Natural killer cell (primary cell): ENCODE measurements around the gene LRRC71. TPM values are rescaled to one million over a fixed set of nuclear protein-coding genes. Genes with fewer than 3 reads are reported as not detected.

Experiments used
- ATAC-seq, 3 donors: fragments of 150-1000 bp in 2 of 3; fragments of 200-7000 bp in 1 of 3; cut with Tn5 transposase; 1 replicate in 1 of 3; 2 replicates in 2 of 3; pipeline ENCODE4 v1.10.0; 2021; ENCODE audit warnings: mild to moderate bottlenecking in 2 of 3, moderate library complexity in 2 of 3
- DNase-seq, 2 donors: peaks; one replicate each; pipeline versions ENCODE4 v3.0.0 to v3.0.0-alpha.2; 2013 to 2021; ENCODE audit warnings: mixed read lengths in 1 of 2
- H3K27ac ChIP-seq: one replicate; pipeline ENCODE4 v1.5.1; 2013; ENCODE audit warnings: mild to moderate bottlenecking, low read length
- H3K27me3 ChIP-seq: one replicate; pipeline ENCODE4 v1.6.1; 2013; ENCODE audit warnings: low read length; ENCODE audit not compliant: control insufficient read depth, insufficient read depth
- H3K36me3 ChIP-seq: one replicate; pipeline ENCODE4 v1.6.1; 2013; ENCODE audit warnings: low read length; ENCODE audit not compliant: control insufficient read depth, insufficient read depth
- H3K4me1 ChIP-seq: one replicate; pipeline ENCODE4 v1.6.1; 2013; ENCODE audit warnings: low read length; ENCODE audit not compliant: control insufficient read depth, insufficient read depth
- H3K4me3 ChIP-seq: one replicate; pipeline ENCODE4 v1.5.1; 2013; ENCODE audit warnings: low read length
- H3K9me3 ChIP-seq: one replicate; pipeline ENCODE4 v1.6.1; 2013; ENCODE audit warnings: low read length; ENCODE audit not compliant: control insufficient read depth, insufficient read depth
- H3K27ac Mint-ChIP-seq, 2 donors: one replicate each; pipeline ENCODE4 v1.8.0; 2022; ENCODE audit warnings: mild to moderate bottlenecking in 2 of 2, mixed read lengths in 2 of 2, moderate library complexity in 1 of 2
- H3K27me3 Mint-ChIP-seq, 2 donors: one replicate each; pipeline ENCODE4 v1.8.0; 2022; ENCODE audit warnings: low read depth in 2 of 2, mixed read lengths in 2 of 2
- H3K36me3 Mint-ChIP-seq: one replicate; pipeline ENCODE4 v1.8.0; 2022; ENCODE audit warnings: mixed read lengths
- H3K4me1 Mint-ChIP-seq, 2 donors: one replicate each; pipeline ENCODE4 v1.8.0; 2022; ENCODE audit warnings: mixed read lengths in 2 of 2
- H3K4me3 Mint-ChIP-seq: one replicate; pipeline ENCODE4 v1.8.0; 2022; ENCODE audit warnings: mild to moderate bottlenecking, moderate library complexity, mixed read lengths
- H3K9me3 Mint-ChIP-seq, 2 donors: one replicate each; pipeline ENCODE4 v1.8.0; 2022; ENCODE audit warnings: mixed read lengths in 2 of 2
- CTCF ChIP-seq: fragments of 200-600 bp; IDR thresholded peaks from one replicate; pipeline ENCODE4 v1.8.0; 2022; ENCODE audit warnings: antibody characterized with exemption
- WGBS: methylation state at CpG from one replicate; pipeline ENCODE4 v1.1.7; 2013; ENCODE audit warnings: missing lambda C conversion rate; ENCODE audit not compliant: insufficient coverage; 5-methylcytosine and 5-hydroxymethylcytosine counted together
- intact Hi-C: fragments of 100-400 bp; cut with micrococcal nuclease; formaldehyde crosslinking; loops from one replicate; pipeline ENCODE4 v1.14.2; 2022
- total RNA-seq, 4 donors: library from RNA; stranded (reverse); fragments of 120-200 nt in 1 of 4; gene quantifications; one replicate each; pipeline versions ENCODE4 v1.2.3 to v1.2.4, GENCODE V29; 2013 to 2022

LRRC71 gene
- total RNA-seq, 3 donors from 2014 or later (not counting 1 experiment from before 2014, with no cell fraction given), result not detected

- H3K9me3 Mint-ChIP-seq, result no peaks in the 10 kb centered on the region
- Histone ChIP-seq H3K4me3 (no peak overlapping the region), H3K27ac (no peak overlapping the region), H3K36me3 (no peaks in the 10 kb centered on the region), H3K27me3 (peaks cover 29% of the 10 kb centered on the region), H3K4me1 (peaks cover 20% of the 10 kb centered on the region), H3K9me3 (no peaks in the 10 kb centered on the region)
- H3K36me3 Mint-ChIP-seq, result no peaks in the 10 kb centered on the region
- peaks cover 5 to 27% of the 10 kb centered on the region in 2 donors for H3K4me1 Mint-ChIP-seq
- intact Hi-C loops, result no loop called here
- no peak overlapping the region for H3K4me3 Mint-ChIP-seq
- H3K27me3 Mint-ChIP-seq, result peaks cover 13 to 50% of the 10 kb centered on the region in 2 donors
- ATAC-seq (no peak), DNase-seq (no peak)
- no peak overlapping the region for H3K27ac Mint-ChIP-seq
- 88% methylated on average over 4 of the region's 4 CpGs for WGBS
- TF ChIP-seq CTCF, result no peak
These were observed 25.0 kb upstream of the LRRC71 start for GRCh38 chr1:156895455-156895812.

GRCh38 chr1:156895927-156896326 lies 24.5 kb upstream of the LRRC71 start:
- 91% methylated on average over 6 of the region's 6 CpGs for WGBS
- peaks cover 29% of the 10 kb centered on the region for H3K27me3 ChIP-seq

GRCh38 chr1:156896490-156897033 lies 23.9 kb upstream of the LRRC71 start:
- Histone ChIP-seq H3K36me3 (no peaks in the 10 kb centered on the region), H3K4me3 (no peak overlapping the region), H3K27ac (no peak overlapping the region), H3K4me1 (peaks cover 20% of the 10 kb centered on the region), H3K9me3 (no peaks in the 10 kb centered on the region), H3K27me3 (peaks cover 26% of the 10 kb centered on the region)
- H3K27ac Mint-ChIP-seq, result no peak overlapping the region
- no peaks in the 10 kb centered on the region for H3K9me3 Mint-ChIP-seq
- intact Hi-C loops, result no loop called here
- no peak for TF ChIP-seq CTCF
- ATAC-seq (no peak), DNase-seq (no peak)
- peaks cover 5 to 26% of the 10 kb centered on the region in 2 donors for H3K4me1 Mint-ChIP-seq
- peaks cover 11 to 49% of the 10 kb centered on the region in 2 donors for H3K27me3 Mint-ChIP-seq
- H3K36me3 Mint-ChIP-seq, result no peaks in the 10 kb centered on the region
- H3K4me3 Mint-ChIP-seq, result no peak overlapping the region
- 93% methylated on average over 16 of the region's 16 CpGs for WGBS

More at GRCh38 chr1:156895927-156896326, 24.5 kb upstream of the LRRC71 start:
- no peaks in the 10 kb centered on the region for H3K36me3 ChIP-seq
- no peak overlapping the region for H3K4me3 Mint-ChIP-seq
- H3K36me3 Mint-ChIP-seq, result no peaks in the 10 kb centered on the region
- no peaks in the 10 kb centered on the region for H3K9me3 Mint-ChIP-seq
- intact Hi-C loops, result no loop called here
- H3K4me3 ChIP-seq, result no peak overlapping the region
- peaks cover 20% of the 10 kb centered on the region for H3K4me1 ChIP-seq
- peaks cover 5 to 26% of the 10 kb centered on the region in 2 donors for H3K4me1 Mint-ChIP-seq
- H3K27ac Mint-ChIP-seq, result no peak overlapping the region
- H3K27ac ChIP-seq, result no peak overlapping the region
- no peak for ATAC-seq
- no peak for TF ChIP-seq CTCF
- peaks cover 11 to 49% of the 10 kb centered on the region in 2 donors for H3K27me3 Mint-ChIP-seq
- no peak for DNase-seq
- no peaks in the 10 kb centered on the region for H3K9me3 ChIP-seq
